ENCODE measurements around the gene MYO5A. TPM values are rescaled to one million over a fixed set of nuclear protein-coding genes. Genes with fewer than 3 reads are reported as not detected.
"Not testable (repeated sequence)": the region's sequence is repeated elsewhere in the genome, so short reads cannot be mapped to it uniquely, and the experiment has no call there.

Gene MYO5A
- total RNA-seq, 6 donors from 2014 or later = 24.8 to 76.5 (median 35.5) TPM

- ATAC-seq (ENCODE audit: low FRiP score in 2 of 2) (peak; percentile 74 to 94), DNase-seq (peak; percentile 58 to 90)
- Histone ChIP-seq H3K9me3 (no peaks in the 10 kb centered on the region), H3K27ac (peak overlapping the region; percentile 80 to 86 (median 82)), H3K4me3 (peak overlapping the region in 1 of 4 donors; percentile 16), H3K27me3 (peaks cover 0 to 3% (median 0%) of the 10 kb centered on the region in 4 donors), H3K36me3 (no peaks in the 10 kb centered on the region), H3K4me1 (peaks cover 2 to 27% (median 8%) of the 10 kb centered on the region in 4 donors)
- TF ChIP-seq EP300 (IDR thresholded peaks at IDR 0.05) (peak in 2 of 4 donors; percentile 4 to 63), POLR2A (IDR thresholded peaks at IDR 0.05) (peak in 1 of 4 donors; percentile 62), POLR2AphosphoS5 (IDR thresholded peaks at IDR 0.05) (peak; percentile 36 to 54)
- TF ChIP-seq, protein P1, sequence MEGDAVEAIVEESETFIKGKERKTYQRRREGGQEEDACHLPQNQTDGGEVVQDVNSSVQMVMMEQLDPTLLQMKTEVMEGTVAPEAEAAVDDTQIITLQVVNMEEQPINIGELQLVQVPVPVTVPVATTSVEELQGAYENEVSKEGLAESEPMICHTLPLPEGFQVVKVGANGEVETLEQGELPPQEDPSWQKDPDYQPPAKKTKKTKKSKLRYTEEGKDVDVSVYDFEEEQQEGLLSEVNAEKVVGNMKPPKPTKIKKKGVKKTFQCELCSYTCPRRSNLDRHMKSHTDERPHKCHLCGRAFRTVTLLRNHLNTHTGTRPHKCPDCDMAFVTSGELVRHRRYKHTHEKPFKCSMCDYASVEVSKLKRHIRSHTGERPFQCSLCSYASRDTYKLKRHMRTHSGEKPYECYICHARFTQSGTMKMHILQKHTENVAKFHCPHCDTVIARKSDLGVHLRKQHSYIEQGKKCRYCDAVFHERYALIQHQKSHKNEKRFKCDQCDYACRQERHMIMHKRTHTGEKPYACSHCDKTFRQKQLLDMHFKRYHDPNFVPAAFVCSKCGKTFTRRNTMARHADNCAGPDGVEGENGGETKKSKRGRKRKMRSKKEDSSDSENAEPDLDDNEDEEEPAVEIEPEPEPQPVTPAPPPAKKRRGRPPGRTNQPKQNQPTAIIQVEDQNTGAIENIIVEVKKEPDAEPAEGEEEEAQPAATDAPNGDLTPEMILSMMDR (IDR thresholded peaks at IDR 0.05) = no peak
- WGBS, 2 donors = 51 to 56% methylated on average over 9 to 13 of the region's 13 CpGs
Observed at GRCh38 chr15:52288051-52288942, 240.4 kb downstream of the MYO5A start.

DNA sequence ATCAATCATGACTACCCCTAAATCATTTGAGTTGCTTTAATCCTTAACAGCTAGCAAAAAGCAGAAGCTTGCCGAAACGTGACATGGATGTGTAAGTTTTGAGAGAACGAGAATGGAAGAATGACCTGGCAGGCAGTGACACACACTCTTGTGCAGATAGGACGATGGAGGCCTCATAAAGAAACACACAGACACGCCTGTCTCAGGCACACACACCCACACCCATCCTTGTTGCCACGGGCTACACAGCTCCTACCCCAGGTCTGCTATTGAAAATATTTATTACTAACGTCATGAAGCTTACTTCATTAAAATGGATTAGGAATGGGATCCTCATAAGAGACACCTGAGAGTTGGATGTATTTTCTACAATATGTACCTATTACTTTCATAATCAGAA is 241.6 kb downstream of the MYO5A start:
- peaks cover 0 to 19% (median 7%) of the 10 kb centered on the region in 4 donors for H3K4me1 ChIP-seq
- no peak for TF ChIP-seq POLR2A (IDR thresholded peaks at IDR 0.05)
- TF ChIP-seq POLR2AphosphoS5 (IDR thresholded peaks at IDR 0.05) = no peak
- TF ChIP-seq EP300 (IDR thresholded peaks at IDR 0.05) = no peak
- TF ChIP-seq, protein P1 (IDR thresholded peaks at IDR 0.05) = no peak
- H3K4me3 ChIP-seq = no peak overlapping the region
- no peak for ATAC-seq (ENCODE audit: low FRiP score in 2 of 2)
- H3K36me3 ChIP-seq = no peaks in the 10 kb centered on the region
- no peaks in the 10 kb centered on the region for H3K27me3 ChIP-seq
- H3K27ac ChIP-seq = peak overlapping the region; percentile 80 to 86 (median 82)
- WGBS, 2 donors = 70 to 72% methylated on average over 7 of the region's 7 CpGs
- DNase-seq = no peak
- H3K9me3 ChIP-seq = no peaks in the 10 kb centered on the region

- ATAC-seq (ENCODE audit: low FRiP score in 2 of 2); H3K4me3 ChIP-seq; H3K9me3 ChIP-seq; H3K27me3 ChIP-seq; H3K36me3 ChIP-seq: not testable (repeated sequence)
- peak overlapping the region in 2 of 4 donors; percentile 49 for H3K27ac ChIP-seq
- peak in 1 of 2 donors; percentile 71 for DNase-seq
- 98% methylated on average over 15 of the region's 34 CpGs; no CpG with 5 or more reads in 1 of the 2 donors for WGBS, 2 donors
- peaks cover 0 to 29% (median 7%) of the 10 kb centered on the region in 4 donors for H3K4me1 ChIP-seq
Observed at GRCh38 chr15:52285941-52286340, 242.7 kb downstream of the MYO5A start.

GRCh38 chr15:52284164-52284563 is 244.5 kb downstream of the MYO5A start:
- WGBS, 2 donors = 68 to 87% methylated on average over 3 of the region's 3 CpGs
- Histone ChIP-seq H3K4me3 (no peak overlapping the region), H3K27me3 (no peaks in the 10 kb centered on the region), H3K9me3 (no peaks in the 10 kb centered on the region), H3K27ac (no peak overlapping the region), H3K36me3 (peaks cover 0 to under 1% (median 0%) of the 10 kb centered on the region in 4 donors), H3K4me1 (peaks cover 0 to 19% (median 3%) of the 10 kb centered on the region in 4 donors)
- TF ChIP-seq POLR2AphosphoS5 (IDR thresholded peaks at IDR 0.05) (no peak), POLR2A (IDR thresholded peaks at IDR 0.05) (no peak), EP300 (IDR thresholded peaks at IDR 0.05) (no peak)
- TF ChIP-seq, protein P1 (IDR thresholded peaks at IDR 0.05) = no peak
- no peak for ATAC-seq (ENCODE audit: low FRiP score in 2 of 2)
- no peak for DNase-seq

GRCh38 chr15:52283281-52283680 is 245.4 kb downstream of the MYO5A start:
- H3K27me3 ChIP-seq = no peaks in the 10 kb centered on the region
- H3K27ac ChIP-seq = no peak overlapping the region
- no peaks in the 10 kb centered on the region for H3K9me3 ChIP-seq
- ATAC-seq (ENCODE audit: low FRiP score in 2 of 2) = no peak
- peaks cover 0 to 13% (median 0%) of the 10 kb centered on the region in 4 donors for H3K4me1 ChIP-seq
- 85 to 95% methylated on average over 5 to 6 of the region's 6 CpGs for WGBS, 2 donors
- H3K36me3 ChIP-seq = peaks cover 0 to 5% (median 1%) of the 10 kb centered on the region in 4 donors
- DNase-seq = no peak
- no peak for TF ChIP-seq POLR2AphosphoS5 (IDR thresholded peaks at IDR 0.05)
- TF ChIP-seq, protein P1 (IDR thresholded peaks at IDR 0.05) = no peak
- no peak for TF ChIP-seq EP300 (IDR thresholded peaks at IDR 0.05)
- no peak for TF ChIP-seq POLR2A (IDR thresholded peaks at IDR 0.05)
- no peak overlapping the region for H3K4me3 ChIP-seq
